Neural crest cell (in vitro differentiated cells): ENCODE measurements around the gene C3orf52. TPM values are rescaled to one million over a fixed set of nuclear protein-coding genes. Genes with fewer than 3 reads are reported as not detected.

Source experiments
- DNase-seq: peaks from one replicate; pipeline ENCODE4 v3.0.0; 2021; ENCODE audit warnings: low read depth, mixed read lengths, low spot score
- H3K27ac Mint-ChIP-seq: one replicate; pipeline ENCODE4 v1.8.0; 2021; ENCODE audit warnings: mild to moderate bottlenecking, mixed read lengths; ENCODE audit not compliant: unreplicated experiment
- H3K27me3 Mint-ChIP-seq: 2 replicates; pipeline ENCODE4 v1.8.0; 2021; ENCODE audit warnings: low read depth, mild to moderate bottlenecking, mixed read lengths
- H3K36me3 Mint-ChIP-seq: 2 replicates; pipeline ENCODE4 v1.8.0; 2021; ENCODE audit warnings: low read depth, mild to moderate bottlenecking, mixed read lengths
- H3K4me1 Mint-ChIP-seq: 2 replicates; pipeline ENCODE4 v1.8.0; 2021; ENCODE audit warnings: mixed read lengths
- H3K4me3 Mint-ChIP-seq: one replicate; pipeline ENCODE4 v1.8.0; 2021; ENCODE audit warnings: mild to moderate bottlenecking, mixed read lengths
- H3K9me3 Mint-ChIP-seq: 2 replicates; pipeline ENCODE4 v1.8.0; 2021; ENCODE audit warnings: mixed read lengths
- CTCF ChIP-seq: fragments of 200-600 bp; sonication (generic); conservative IDR thresholded peaks from 2 replicates; pipeline ENCODE4 v1.5.0; 2021; ENCODE audit warnings: antibody characterized with exemption, mild to moderate bottlenecking
- microRNA-seq: library from miRNA; unstranded; fragments of <30 nt; microRNA quantifications from one replicate; pipeline ENCODE4, GENCODE V29; 2020
- total RNA-seq: library from RNA; stranded (reverse); gene quantifications from 2 replicates; pipeline ENCODE4 v1.2.1, GENCODE V29; 2021

Gene C3orf52
- total RNA-seq, 1 donor from 2014 or later, result 22.5 TPM

GRCh38 chr3:112143689-112144088, 57.5 kb downstream of the C3orf52 start:
- Mint-ChIP-seq H3K36me3 (peaks cover 40% of the 10 kb centered on the region), H3K4me3 (no peak overlapping the region), H3K4me1 (peaks cover 5% of the 10 kb centered on the region), H3K9me3 (peaks cover 24% of the 10 kb centered on the region), H3K27ac (no peak overlapping the region), H3K27me3 (no peaks in the 10 kb centered on the region)
- no peak for TF ChIP-seq CTCF
- DNase-seq, result no peak

GRCh38 chr3:112149136-112149535, 62.9 kb downstream of the C3orf52 start:
- no peak for DNase-seq
- H3K4me3 Mint-ChIP-seq, result no peak overlapping the region
- H3K27me3 Mint-ChIP-seq, result no peaks in the 10 kb centered on the region
- peaks cover 5% of the 10 kb centered on the region for H3K4me1 Mint-ChIP-seq
- peaks cover 49% of the 10 kb centered on the region for H3K36me3 Mint-ChIP-seq
- H3K9me3 Mint-ChIP-seq, result peaks cover 18% of the 10 kb centered on the region
- TF ChIP-seq CTCF, result no peak
- H3K27ac Mint-ChIP-seq, result no peak overlapping the region

- Mint-ChIP-seq H3K4me1 (peaks cover 17% of the 10 kb centered on the region), H3K27ac (no peak overlapping the region), H3K4me3 (no peak overlapping the region), H3K27me3 (no peaks in the 10 kb centered on the region), H3K9me3 (peaks cover 11% of the 10 kb centered on the region), H3K36me3 (peaks cover 18% of the 10 kb centered on the region)
- DNase-seq, result no peak
- no peak for TF ChIP-seq CTCF
These were observed 81.6 kb downstream of the C3orf52 start for GRCh38 chr3:112167758-112168157.

Small RNAs within 50 kb of the gene (microRNA-seq; reads per million reads assigned to microRNA genes)
- gene MIR567, result not detected

Other genes starting within 250 kb of the C3orf52 start
- 45.8 and 49.0 TPM in 2 replicates for gene PHLDB2, start 227.1 kb upstream of the C3orf52 start, total RNA-seq
- 52.7 and 55.6 TPM in 2 replicates for gene ABHD10, start 107.4 kb upstream of the C3orf52 start, total RNA-seq
- 62.6 and 70.2 TPM in 2 replicates for gene TAGLN3, start 87.5 kb upstream of the C3orf52 start, total RNA-seq
- gene TMPRSS7, start 51.7 kb upstream of the C3orf52 start, total RNA-seq, result not detected in 2 replicates
- not detected in 2 replicates for gene GCSAM, start 46.9 kb downstream of the C3orf52 start, total RNA-seq
- 0.42 and 0.55 TPM in 2 replicates for gene SLC9C1, start 207.8 kb downstream of the C3orf52 start, total RNA-seq
- 66.7 and 67.0 TPM in 2 replicates for gene CD200, start 246.8 kb downstream of the C3orf52 start, total RNA-seq